Ishikawa (cell line): ENCODE results near the gene WWC1.

ENCODE experiments used
- CEBPB ChIP-seq: IDR thresholded peaks from 2 replicates; pipeline ENCODE4 v1.6.1; 2012
- CREB1 ChIP-seq: IDR thresholded peaks from 2 replicates; pipeline ENCODE4 v1.6.1; 2012; ENCODE audit warnings: low read depth
- EGR1 ChIP-seq: IDR thresholded peaks from 2 replicates; pipeline ENCODE4 v1.6.1; 2012
- EP300 ChIP-seq: IDR thresholded peaks from 2 replicates; pipeline ENCODE4 v1.6.1; 2012; ENCODE audit warnings: borderline replicate concordance
- RAD21 ChIP-seq: IDR thresholded peaks from 2 replicates; pipeline ENCODE4 v1.6.1; 2012; ENCODE audit warnings: low read depth
- TAF1 ChIP-seq: IDR thresholded peaks from 2 replicates; pipeline ENCODE4 v1.6.1; 2012; ENCODE audit warnings: low read depth, mild to moderate bottlenecking
- TEAD4 ChIP-seq: IDR thresholded peaks from 2 replicates; pipeline ENCODE4 v1.6.1; 2012
- TF ChIP-seq, protein P1 (sequence below): IDR thresholded peaks from 2 replicates; pipeline ENCODE4 v1.6.1; 2012
- TF ChIP-seq, protein P2 (sequence below): IDR thresholded peaks from 2 replicates; pipeline ENCODE4 v1.6.1; 2012; ENCODE audit warnings: low read depth, mild to moderate bottlenecking

DNA sequence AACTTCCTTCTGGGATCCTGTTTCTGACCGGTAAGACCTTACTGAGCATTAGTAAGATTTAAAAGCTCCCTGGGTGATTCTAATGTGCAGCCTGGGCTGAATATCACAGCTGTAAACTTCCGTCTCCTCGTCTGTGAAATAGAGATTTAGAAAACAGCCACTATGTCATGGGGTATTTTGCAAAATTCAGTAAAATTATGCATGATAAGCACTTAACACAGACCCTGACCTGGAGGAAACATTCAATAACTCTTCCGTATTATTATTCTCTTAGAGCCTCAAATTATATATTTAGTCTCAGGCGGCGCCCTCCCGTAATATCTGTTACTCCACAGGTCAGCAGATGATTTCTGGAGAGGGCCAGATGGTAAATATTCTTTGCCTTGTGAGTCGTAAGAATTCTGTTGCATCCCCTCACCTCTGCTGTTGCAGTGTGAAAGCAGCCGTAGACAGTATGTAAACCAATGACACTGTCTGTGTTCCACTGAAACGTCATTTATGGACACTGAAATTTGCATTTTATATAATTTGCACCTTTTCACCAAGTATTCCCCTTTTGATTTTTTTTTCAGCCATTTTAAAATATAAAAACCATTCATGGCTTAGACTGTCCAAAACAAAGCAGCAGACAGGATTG lies 155.7 kb downstream of the WWC1 start:
- no peak for TF ChIP-seq RAD21
- no peak for TF ChIP-seq EP300
- TF ChIP-seq, protein P1, sequence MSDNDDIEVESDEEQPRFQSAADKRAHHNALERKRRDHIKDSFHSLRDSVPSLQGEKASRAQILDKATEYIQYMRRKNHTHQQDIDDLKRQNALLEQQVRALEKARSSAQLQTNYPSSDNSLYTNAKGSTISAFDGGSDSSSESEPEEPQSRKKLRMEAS, result no peak
- no peak for TF ChIP-seq TAF1
- no peak for TF ChIP-seq CREB1
- TF ChIP-seq TEAD4, result no peak
- no peak for TF ChIP-seq CEBPB
- no peak for TF ChIP-seq EGR1
- TF ChIP-seq, protein P2, sequence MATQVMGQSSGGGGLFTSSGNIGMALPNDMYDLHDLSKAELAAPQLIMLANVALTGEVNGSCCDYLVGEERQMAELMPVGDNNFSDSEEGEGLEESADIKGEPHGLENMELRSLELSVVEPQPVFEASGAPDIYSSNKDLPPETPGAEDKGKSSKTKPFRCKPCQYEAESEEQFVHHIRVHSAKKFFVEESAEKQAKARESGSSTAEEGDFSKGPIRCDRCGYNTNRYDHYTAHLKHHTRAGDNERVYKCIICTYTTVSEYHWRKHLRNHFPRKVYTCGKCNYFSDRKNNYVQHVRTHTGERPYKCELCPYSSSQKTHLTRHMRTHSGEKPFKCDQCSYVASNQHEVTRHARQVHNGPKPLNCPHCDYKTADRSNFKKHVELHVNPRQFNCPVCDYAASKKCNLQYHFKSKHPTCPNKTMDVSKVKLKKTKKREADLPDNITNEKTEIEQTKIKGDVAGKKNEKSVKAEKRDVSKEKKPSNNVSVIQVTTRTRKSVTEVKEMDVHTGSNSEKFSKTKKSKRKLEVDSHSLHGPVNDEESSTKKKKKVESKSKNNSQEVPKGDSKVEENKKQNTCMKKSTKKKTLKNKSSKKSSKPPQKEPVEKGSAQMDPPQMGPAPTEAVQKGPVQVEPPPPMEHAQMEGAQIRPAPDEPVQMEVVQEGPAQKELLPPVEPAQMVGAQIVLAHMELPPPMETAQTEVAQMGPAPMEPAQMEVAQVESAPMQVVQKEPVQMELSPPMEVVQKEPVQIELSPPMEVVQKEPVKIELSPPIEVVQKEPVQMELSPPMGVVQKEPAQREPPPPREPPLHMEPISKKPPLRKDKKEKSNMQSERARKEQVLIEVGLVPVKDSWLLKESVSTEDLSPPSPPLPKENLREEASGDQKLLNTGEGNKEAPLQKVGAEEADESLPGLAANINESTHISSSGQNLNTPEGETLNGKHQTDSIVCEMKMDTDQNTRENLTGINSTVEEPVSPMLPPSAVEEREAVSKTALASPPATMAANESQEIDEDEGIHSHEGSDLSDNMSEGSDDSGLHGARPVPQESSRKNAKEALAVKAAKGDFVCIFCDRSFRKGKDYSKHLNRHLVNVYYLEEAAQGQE, result no peak
